Stimulated activated CD4-positive, alpha-beta T cell treated with anti-CD3 and anti-CD28 coated beads, Interleukin-1b, Interleukin-23, amount 100 ng/mL, for 24 hours (primary cell): Measurements from ENCODE around the gene MEF2D.

Experiments used
- DNase-seq, 4 experiments: peaks; one replicate each; pipeline ENCODE4 v3.0.0-alpha.2; 2020; ENCODE audit warnings: low read depth in 4 of 4, low spot score in 1 of 4

MEF2D gene

DNA sequence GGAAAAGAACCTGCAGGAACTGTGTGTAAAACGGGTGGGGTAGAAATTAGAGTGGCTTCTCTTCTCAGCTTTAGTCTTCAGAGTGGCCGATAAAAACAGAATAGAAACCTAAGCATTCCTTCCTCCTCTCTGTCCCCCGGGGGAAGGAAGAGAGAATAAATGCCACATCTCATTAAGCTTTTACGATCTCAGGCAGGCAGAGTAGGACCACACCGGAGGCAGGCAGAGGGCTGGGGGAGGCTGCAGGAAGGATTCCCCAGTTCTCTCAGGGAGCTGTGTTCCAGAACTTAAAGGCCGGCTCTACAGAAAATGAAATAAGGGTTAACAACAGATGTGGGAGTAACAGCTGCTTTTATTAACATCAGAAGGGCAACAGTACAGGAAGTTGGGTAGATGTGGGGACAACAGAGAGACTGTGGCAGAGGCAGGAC, 24.5 kb upstream of the MEF2D start:
- DNase-seq, result no peak

DNA sequence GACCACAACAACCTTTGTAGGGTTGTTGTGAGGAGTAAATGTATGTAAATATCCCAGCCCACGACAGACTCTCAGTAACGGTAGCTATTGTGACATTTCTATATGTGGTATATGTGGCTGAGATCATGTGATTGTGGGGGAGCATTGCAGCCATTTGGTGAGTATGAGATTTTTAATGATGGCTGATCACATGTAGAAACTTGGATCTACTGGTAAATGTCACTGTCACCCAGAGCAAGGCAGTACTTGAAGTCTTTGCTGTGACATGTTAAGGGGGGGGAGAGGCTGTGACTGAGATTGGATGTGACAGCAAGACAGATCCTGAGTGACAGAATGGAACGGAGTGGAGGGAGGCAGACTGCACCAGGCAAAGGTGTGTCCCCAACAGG, 23.9 kb upstream of the MEF2D start:
- DNase-seq, result no peak

DNA sequence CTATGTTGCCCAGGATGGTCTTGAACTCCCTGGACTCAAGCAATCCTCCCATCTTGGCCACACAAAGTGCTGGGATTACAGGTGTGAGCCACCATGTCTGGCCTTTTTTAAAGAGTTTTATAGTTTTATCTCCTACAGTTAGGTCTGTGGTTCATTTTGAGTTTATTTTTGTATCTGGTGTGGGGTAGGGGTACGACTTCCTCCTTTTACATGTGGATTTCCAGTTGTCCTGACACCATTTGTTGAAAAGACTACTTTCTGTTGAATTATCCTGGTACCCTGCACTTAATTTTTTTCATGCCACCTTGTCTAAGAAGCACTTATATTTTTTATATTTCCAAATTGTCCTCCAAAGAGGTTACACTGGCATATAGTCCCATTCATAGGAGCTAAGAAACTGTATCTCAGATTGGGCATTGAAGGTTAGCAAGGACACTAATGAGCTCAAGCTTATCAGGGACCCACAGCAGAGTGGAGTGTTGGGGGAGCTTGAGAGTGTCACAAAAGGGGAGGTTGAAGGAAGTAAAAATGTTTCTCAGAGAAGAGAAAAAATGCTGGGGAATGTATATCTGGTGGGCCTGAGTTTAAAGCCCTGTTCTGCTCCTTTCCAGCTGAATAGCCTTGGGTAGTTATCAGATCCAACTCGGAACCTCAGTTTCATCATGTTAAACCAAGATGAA, 23.4 kb upstream of the MEF2D start:
- DNase-seq, result no peak

GRCh38 chr1:156522443-156522970, 21.9 kb upstream of the MEF2D start:
- DNase-seq, result no peak

DNA sequence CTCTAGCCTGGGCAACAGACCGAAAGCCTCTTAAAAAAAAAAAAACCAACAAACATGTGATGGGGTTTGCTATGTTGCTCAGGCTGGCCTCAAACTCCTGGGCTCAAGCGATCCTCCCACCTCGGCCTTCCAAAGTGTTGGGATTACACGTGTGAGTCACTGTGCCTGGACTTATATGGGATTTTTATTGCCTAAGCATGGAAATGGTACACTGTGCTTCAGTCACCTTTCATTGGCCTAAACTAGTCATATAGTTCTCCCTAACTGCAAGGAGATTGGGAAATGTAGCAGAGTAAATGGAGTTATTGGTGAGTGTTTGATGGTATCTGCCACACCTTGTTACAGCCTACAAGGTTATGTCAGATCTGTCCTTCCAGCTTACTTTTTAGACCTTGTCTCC, 17.2 kb upstream of the MEF2D start:
- DNase-seq, result no peak

- no peak for DNase-seq
These were observed 16.2 kb upstream of the MEF2D start for GRCh38 chr1:156516821-156517220.

DNA sequence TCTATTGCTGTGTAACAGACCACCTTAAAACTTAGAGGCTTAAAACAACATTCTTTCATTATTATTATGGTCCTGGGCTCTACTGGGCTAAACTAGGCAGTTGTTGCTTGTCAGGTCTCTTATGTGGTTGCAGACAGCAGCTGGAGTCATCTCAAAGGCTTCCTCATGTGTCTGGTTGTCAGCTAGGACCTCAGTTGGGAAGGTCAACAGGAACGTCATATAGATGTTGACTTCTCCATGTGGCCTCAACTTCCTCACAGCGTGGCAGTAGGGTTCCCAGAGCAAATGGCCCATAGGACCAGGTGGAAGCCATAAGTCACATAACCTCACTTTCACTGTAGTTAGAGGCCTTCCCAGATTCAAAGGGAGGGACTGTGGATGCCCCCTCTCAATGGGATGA, 15.4 kb upstream of the MEF2D start:
- no peak for DNase-seq

- no peak for DNase-seq
These were observed 12.6 kb upstream of the MEF2D start for GRCh38 chr1:156513185-156513584.

DNA sequence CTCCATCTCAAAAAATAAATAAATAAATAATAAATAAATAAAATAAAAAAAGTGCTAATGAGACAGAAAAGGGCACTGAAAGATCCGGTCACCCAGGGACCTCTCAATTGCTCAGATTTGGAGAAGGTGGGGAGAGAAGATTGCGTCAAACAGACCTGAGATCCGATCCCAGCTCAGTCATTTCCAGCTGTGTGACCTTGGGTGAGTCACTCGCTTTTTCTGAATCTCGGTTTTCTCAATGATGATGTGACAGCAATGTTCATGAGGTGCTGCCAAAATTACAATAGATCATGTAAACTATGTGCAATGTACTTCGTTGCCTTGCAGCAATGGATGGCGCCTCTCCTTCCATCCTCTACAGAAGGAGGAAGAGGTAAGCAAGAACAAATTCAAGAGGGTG, 11.1 kb upstream of the MEF2D start:
- DNase-seq, result no peak

GRCh38 chr1:156510709-156511108, 10.1 kb upstream of the MEF2D start:
- no peak for DNase-seq

GRCh38 chr1:156509424-156510034, 9.0 kb upstream of the MEF2D start:
- DNase-seq, result no peak

DNA sequence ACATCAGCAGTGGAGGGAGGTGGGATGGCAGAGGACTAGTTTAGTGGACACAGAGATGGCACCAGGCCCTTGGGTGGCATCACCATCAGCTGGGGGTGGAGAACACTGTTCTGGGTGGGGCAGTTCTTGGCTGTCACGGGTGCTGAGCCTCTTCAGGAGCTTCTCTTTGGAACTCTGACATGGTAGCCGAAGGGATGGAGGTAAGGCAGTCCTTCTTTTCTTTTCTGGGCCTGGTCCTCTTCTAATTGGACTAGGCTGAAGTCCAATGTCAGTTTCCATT, 8.3 kb upstream of the MEF2D start:
- no peak for DNase-seq

- no peak for DNase-seq
These were observed 7.8 kb upstream of the MEF2D start for GRCh38 chr1:156508205-156508954.

- no peak for DNase-seq
These were observed 5.9 kb upstream of the MEF2D start for GRCh38 chr1:156506450-156506849.

GRCh38 chr1:156505679-156506298, 5.2 kb upstream of the MEF2D start:
- DNase-seq, result no peak

DNA sequence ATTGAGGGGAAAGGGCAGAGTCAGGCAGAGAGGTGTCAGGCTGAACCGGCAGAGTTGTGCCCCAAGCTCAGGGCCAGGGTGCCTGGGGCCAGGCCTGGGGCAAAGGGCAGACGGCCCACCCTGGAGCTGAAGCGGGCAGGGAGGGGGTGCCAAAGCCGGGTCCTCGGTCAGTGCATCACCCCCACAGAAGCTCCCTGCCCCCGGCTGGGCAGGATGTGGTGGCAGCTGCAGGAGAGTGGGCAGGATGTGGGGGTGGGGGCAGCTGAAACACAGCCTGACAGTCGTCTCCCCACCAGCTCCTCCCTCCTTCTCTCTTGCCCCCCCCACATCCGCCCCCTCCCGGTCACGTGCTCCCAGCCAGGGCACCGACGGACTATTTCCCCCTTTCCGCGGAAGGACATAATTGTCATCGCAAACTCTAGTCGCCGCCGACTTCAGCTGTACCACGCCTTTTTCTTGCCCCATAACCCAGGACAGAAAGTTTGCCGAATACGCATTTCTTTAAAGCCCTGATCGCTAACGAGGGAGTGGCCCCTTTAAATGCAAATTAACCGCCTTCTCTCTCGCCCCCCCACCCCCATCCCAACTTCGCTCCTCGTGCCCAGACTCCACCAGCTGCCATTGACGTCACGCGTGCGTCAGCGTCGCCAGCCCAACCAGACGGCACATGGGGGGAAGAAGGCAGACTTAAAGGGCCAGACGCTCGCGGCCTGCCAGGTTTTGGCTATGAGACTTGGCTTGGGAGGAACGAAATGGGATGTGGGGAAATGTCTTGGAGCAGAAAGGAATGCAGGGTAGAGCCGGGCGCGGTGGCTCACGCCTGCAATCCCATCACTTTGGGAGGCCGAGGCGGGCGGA, 4.5 kb upstream of the MEF2D start:
- DNase-seq, result peak; percentile 96 to 98 (median 96)

GRCh38 chr1:156504438-156504813, 3.9 kb upstream of the MEF2D start:
- no peak for DNase-seq

DNA sequence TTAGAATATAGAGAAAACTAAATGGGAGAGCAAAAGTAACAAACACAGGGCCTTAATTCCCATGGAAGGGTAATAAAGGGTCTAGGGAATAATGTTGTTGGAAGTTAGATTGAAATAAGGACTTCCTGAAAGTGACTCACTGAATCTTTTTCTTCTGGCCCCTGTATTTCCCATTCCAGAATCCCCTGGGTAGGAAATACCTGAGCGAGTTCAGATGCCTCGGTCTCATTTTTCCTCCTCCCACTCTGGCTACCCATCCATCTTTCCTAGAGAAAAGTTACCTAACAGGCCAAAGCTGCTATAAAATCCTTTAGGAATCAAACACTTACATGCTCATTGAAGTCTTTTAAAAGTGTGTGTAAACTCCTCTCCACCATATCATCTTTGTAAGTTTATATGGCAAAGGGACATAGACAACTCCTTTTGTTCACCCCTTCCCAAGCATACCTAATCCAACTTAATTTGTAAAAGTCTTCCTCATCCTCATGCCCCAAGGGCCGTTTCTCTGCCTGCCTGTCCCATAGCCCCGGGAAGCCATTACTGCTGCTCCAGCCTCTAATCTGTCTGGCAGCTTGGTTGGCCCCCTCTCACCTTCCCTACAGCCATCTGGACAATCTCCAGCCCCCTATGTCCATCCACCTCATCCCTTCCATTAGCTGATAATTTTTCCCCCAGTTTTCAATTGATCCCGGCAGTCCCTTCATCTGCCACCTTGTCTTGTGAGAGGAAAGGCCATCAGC, 3.3 kb upstream of the MEF2D start:
- no peak for DNase-seq

GRCh38 chr1:156502894-156503697, 2.5 kb upstream of the MEF2D start:
- DNase-seq, result no peak
